HG02870 (cell line): Measurements from ENCODE around the gene SDK1.
A peak's percentile ranks its signal among the peaks of the same experiment; 100 is the strongest.
"Not testable (repeated sequence)": the region's sequence is repeated elsewhere in the genome, so short reads cannot be mapped to it uniquely, and the experiment has no call there.

Source experiments
- ATAC-seq: cut with Tn5 transposase; IDR thresholded peaks from one replicate; pipeline ENCODE4 v1.9.1; 2021; ENCODE audit warnings: mild to moderate bottlenecking, moderate library complexity; ENCODE audit not compliant: unreplicated experiment

The SDK1 gene

GRCh38 chr7:3943779-3944520, 642.9 kb downstream of the SDK1 start:
- ATAC-seq = no peak

GRCh38 chr7:3949242-3949640, 648.2 kb downstream of the SDK1 start:
- ATAC-seq = no peak

GRCh38 chr7:3950249-3950648, 649.2 kb downstream of the SDK1 start:
- no peak for ATAC-seq

- no peak for ATAC-seq
These were observed 650.4 kb downstream of the SDK1 start for GRCh38 chr7:3951316-3952055.

- no peak for ATAC-seq
These were observed 652.1 kb downstream of the SDK1 start for GRCh38 chr7:3953133-3953532.

- no peak for ATAC-seq
These were observed 652.9 kb downstream of the SDK1 start for GRCh38 chr7:3953946-3954345.

- ATAC-seq = no peak
These were observed 654.0 kb downstream of the SDK1 start for GRCh38 chr7:3955026-3955425.

GRCh38 chr7:3955751-3956696, 655.0 kb downstream of the SDK1 start:
- ATAC-seq = peak; percentile 58

GRCh38 chr7:3956949-3957348, 655.9 kb downstream of the SDK1 start:
- no peak for ATAC-seq

- no peak for ATAC-seq
These were observed 656.5 kb downstream of the SDK1 start for GRCh38 chr7:3957472-3958108.

GRCh38 chr7:3958109-3958483, 657.0 kb downstream of the SDK1 start:
- no peak for ATAC-seq

GRCh38 chr7:3959364-3959763, 658.3 kb downstream of the SDK1 start:
- ATAC-seq = no peak

- no peak for ATAC-seq
These were observed 659.2 kb downstream of the SDK1 start for GRCh38 chr7:3960050-3960763.

GRCh38 chr7:3960942-3961341, 659.9 kb downstream of the SDK1 start:
- ATAC-seq = no peak

- ATAC-seq = no peak
These were observed 660.9 kb downstream of the SDK1 start for GRCh38 chr7:3961857-3962503.

GRCh38 chr7:3963768-3964167, 662.7 kb downstream of the SDK1 start:
- not testable (repeated sequence) for ATAC-seq

GRCh38 chr7:3964980-3965606, 664.0 kb downstream of the SDK1 start:
- ATAC-seq = no peak

- ATAC-seq = no peak
These were observed 664.8 kb downstream of the SDK1 start for GRCh38 chr7:3965794-3966395.

GRCh38 chr7:3968234-3968633, 667.2 kb downstream of the SDK1 start:
- ATAC-seq = no peak
